ENCODE data around the gene NOL11. TPM values are rescaled to one million over a fixed set of nuclear protein-coding genes. Genes with fewer than 3 reads are reported as not detected.

Gene NOL11
- total and polyA plus RNA-seq, 2 experiments from 2014 or later, result 30.3 to 37.2 TPM

- H3K9ac ChIP-seq, result no peak overlapping the region
- no peaks in the 10 kb centered on the region for H3K36me3 ChIP-seq (ENCODE audit: low read depth)
- no peak overlapping the region for H3K4me3 ChIP-seq
- TF ChIP-seq EZH2 (IDR thresholded peaks at IDR 0.05; ENCODE audit: insufficient read depth, poor library complexity, severe bottlenecking) (no peak), EZH2phosphoT487 (IDR thresholded peaks at IDR 0.05; ENCODE audit: insufficient read depth, low read depth) (no peak)
- H4K20me1 ChIP-seq (ENCODE audit: insufficient read depth), result no peaks in the 10 kb centered on the region
- no peak overlapping the region for H3K4me2 ChIP-seq (ENCODE audit: unreplicated experiment)
- no peaks in the 10 kb centered on the region for H3K9me2 ChIP-seq (ENCODE audit: insufficient read depth)
- H3F3A ChIP-seq (ENCODE audit: insufficient read depth), result no peaks in the 10 kb centered on the region; the same call in 1 of the 2 replicates
- H3K27me3 ChIP-seq (replicated peaks; ENCODE audit: insufficient read depth), result no peaks in the 10 kb centered on the region
- no peaks in the 10 kb centered on the region for H3K9me3 ChIP-seq (ENCODE audit: low read depth)
- no peaks in the 10 kb centered on the region for H3K4me1 ChIP-seq (ENCODE audit: insufficient read depth)
- in situ Hi-C loops (cut with MboI), result loop anchor here (10.0 kb wide), 1 partner anchor 313 kb away; the partner anchor contains the start of gene PITPNC1
- no peak overlapping the region for H2AFZ ChIP-seq
- 77 to 80% methylated on average over 2 of the region's 2 CpGs for WGBS, 2 experiments (ENCODE audit: low coverage in 1 of 2, low lambda C conversion rate in 2 of 2, missing lambda C conversion rate in 2 of 2)
- DNase-seq, result no peak
- no peaks in the 10 kb centered on the region for H3K79me2 ChIP-seq (ENCODE audit: insufficient read depth)
- no peak overlapping the region for H3K27ac ChIP-seq
Measured at GRCh38 chr17:67687511-67687910, 30.2 kb upstream of the NOL11 start.

GRCh38 chr17:67689534-67690177 lies 28.1 kb upstream of the NOL11 start:
- in situ Hi-C loops (cut with MboI), result loop anchor here (10.0 kb wide), 1 partner anchor 315 kb away; the partner anchor contains the start of gene PITPNC1
- H4K20me1 ChIP-seq (ENCODE audit: insufficient read depth), result no peaks in the 10 kb centered on the region
- H3K4me2 ChIP-seq (ENCODE audit: unreplicated experiment), result no peak overlapping the region
- no peaks in the 10 kb centered on the region for H3K79me2 ChIP-seq (ENCODE audit: insufficient read depth)
- no peaks in the 10 kb centered on the region for H3K9me2 ChIP-seq (ENCODE audit: insufficient read depth)
- no peak overlapping the region for H2AFZ ChIP-seq
- DNase-seq, result peak; percentile 79
- no peaks in the 10 kb centered on the region for H3K9me3 ChIP-seq (ENCODE audit: low read depth)
- TF ChIP-seq EZH2 (IDR thresholded peaks at IDR 0.05; ENCODE audit: insufficient read depth, poor library complexity, severe bottlenecking), result no peak
- no peak for TF ChIP-seq EZH2phosphoT487 (IDR thresholded peaks at IDR 0.05; ENCODE audit: insufficient read depth, low read depth)
- no peaks in the 10 kb centered on the region; the same call in 1 of the 2 replicates for H3F3A ChIP-seq (ENCODE audit: insufficient read depth)
- H3K4me1 ChIP-seq (ENCODE audit: insufficient read depth), result no peaks in the 10 kb centered on the region
- WGBS, 2 experiments (ENCODE audit: low coverage in 1 of 2, low lambda C conversion rate in 2 of 2, missing lambda C conversion rate in 2 of 2), result 34 to 35% methylated on average over 2 of the region's 2 CpGs
- no peak overlapping the region for H3K4me3 ChIP-seq
- H3K9ac ChIP-seq, result no peak overlapping the region
- H3K27me3 ChIP-seq (replicated peaks; ENCODE audit: insufficient read depth), result no peaks in the 10 kb centered on the region
- H3K27ac ChIP-seq, result no peak overlapping the region
- no peaks in the 10 kb centered on the region for H3K36me3 ChIP-seq (ENCODE audit: low read depth)

GRCh38 chr17:67693811-67694210 lies 23.9 kb upstream of the NOL11 start:
- Histone ChIP-seq H3K4me3 (no peak overlapping the region), H3K9ac (no peak overlapping the region), H3K27me3 (replicated peaks; ENCODE audit: insufficient read depth) (no peaks in the 10 kb centered on the region), H3K27ac (no peak overlapping the region), H3K4me2 (ENCODE audit: unreplicated experiment) (no peak overlapping the region), H3K79me2 (ENCODE audit: insufficient read depth) (no peaks in the 10 kb centered on the region), H3K9me2 (ENCODE audit: insufficient read depth) (no peaks in the 10 kb centered on the region), H3F3A (ENCODE audit: insufficient read depth) (no peaks in the 10 kb centered on the region), H4K20me1 (ENCODE audit: insufficient read depth) (no peaks in the 10 kb centered on the region), H3K36me3 (ENCODE audit: low read depth) (no peaks in the 10 kb centered on the region), H3K9me3 (ENCODE audit: low read depth) (no peaks in the 10 kb centered on the region), H3K4me1 (ENCODE audit: insufficient read depth) (no peaks in the 10 kb centered on the region), H2AFZ (no peak overlapping the region)
- no peak for DNase-seq
- in situ Hi-C loops (cut with MboI), result no loop called here
- TF ChIP-seq EZH2 (IDR thresholded peaks at IDR 0.05; ENCODE audit: insufficient read depth, poor library complexity, severe bottlenecking) (no peak), EZH2phosphoT487 (IDR thresholded peaks at IDR 0.05; ENCODE audit: insufficient read depth, low read depth) (no peak)

GRCh38 chr17:67696347-67696746 lies 21.4 kb upstream of the NOL11 start:
- TF ChIP-seq EZH2 (IDR thresholded peaks at IDR 0.05; ENCODE audit: insufficient read depth, poor library complexity, severe bottlenecking), result no peak
- no peak for TF ChIP-seq EZH2phosphoT487 (IDR thresholded peaks at IDR 0.05; ENCODE audit: insufficient read depth, low read depth)
- no peaks in the 10 kb centered on the region for H3K36me3 ChIP-seq (ENCODE audit: low read depth)
- DNase-seq, result no peak
- no peak overlapping the region for H3K27ac ChIP-seq
- H3K79me2 ChIP-seq (ENCODE audit: insufficient read depth), result no peaks in the 10 kb centered on the region
- no peaks in the 10 kb centered on the region for H3K9me2 ChIP-seq (ENCODE audit: insufficient read depth)
- in situ Hi-C loops (cut with MboI), result no loop called here
- no peaks in the 10 kb centered on the region for H3K4me1 ChIP-seq (ENCODE audit: insufficient read depth)
- H3K4me3 ChIP-seq, result no peak overlapping the region
- H3K27me3 ChIP-seq (replicated peaks; ENCODE audit: insufficient read depth), result no peaks in the 10 kb centered on the region
- 62 to 69% methylated on average over 3 of the region's 3 CpGs for WGBS, 2 experiments (ENCODE audit: low coverage in 1 of 2, low lambda C conversion rate in 2 of 2, missing lambda C conversion rate in 2 of 2)
- no peaks in the 10 kb centered on the region for H3K9me3 ChIP-seq (ENCODE audit: low read depth)
- 0 out of 2 replicates have a peak, but pooled peaks cover 9% of the 10 kb centered on the region for H3F3A ChIP-seq (ENCODE audit: insufficient read depth)
- H3K4me2 ChIP-seq (ENCODE audit: unreplicated experiment), result no peak overlapping the region
- no peaks in the 10 kb centered on the region for H4K20me1 ChIP-seq (ENCODE audit: insufficient read depth)
- no peak overlapping the region for H2AFZ ChIP-seq
- H3K9ac ChIP-seq, result no peak overlapping the region
